LNCAP (cell line): ENCODE data around the gene GATAD1.
"Not testable (repeated sequence)": the region's sequence is repeated elsewhere in the genome, so short reads cannot be mapped to it uniquely, and the experiment has no call there.

Experiments used
- TF ChIP-seq, protein P1 (sequence below): fragments of 450-650 bp; IDR thresholded peaks from 2 replicates; pipeline ENCODE4 v1.5.1; 2017; ENCODE audit warnings: mild to moderate bottlenecking

The GATAD1 gene

DNA sequence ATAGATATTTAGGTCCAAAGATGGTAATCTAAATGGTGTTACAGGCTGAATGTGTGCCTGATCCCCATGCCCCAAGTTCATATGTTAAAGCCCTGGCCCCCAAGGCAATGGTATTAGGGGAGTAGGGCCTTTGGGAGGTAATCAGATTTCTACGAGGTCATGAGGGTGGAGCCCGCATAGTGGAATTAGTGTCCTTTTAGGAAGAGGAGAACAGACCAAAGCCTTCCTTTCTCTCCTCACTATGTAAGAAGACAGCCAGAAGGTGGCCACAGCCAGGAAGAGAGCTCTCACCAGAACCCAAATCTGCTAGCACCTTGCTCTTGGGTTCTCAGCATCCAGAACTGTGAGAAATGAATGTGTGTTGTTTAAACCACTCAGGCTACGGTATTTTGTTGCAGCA lies 15.3 kb downstream of the GATAD1 start:
- TF ChIP-seq, protein P1, sequence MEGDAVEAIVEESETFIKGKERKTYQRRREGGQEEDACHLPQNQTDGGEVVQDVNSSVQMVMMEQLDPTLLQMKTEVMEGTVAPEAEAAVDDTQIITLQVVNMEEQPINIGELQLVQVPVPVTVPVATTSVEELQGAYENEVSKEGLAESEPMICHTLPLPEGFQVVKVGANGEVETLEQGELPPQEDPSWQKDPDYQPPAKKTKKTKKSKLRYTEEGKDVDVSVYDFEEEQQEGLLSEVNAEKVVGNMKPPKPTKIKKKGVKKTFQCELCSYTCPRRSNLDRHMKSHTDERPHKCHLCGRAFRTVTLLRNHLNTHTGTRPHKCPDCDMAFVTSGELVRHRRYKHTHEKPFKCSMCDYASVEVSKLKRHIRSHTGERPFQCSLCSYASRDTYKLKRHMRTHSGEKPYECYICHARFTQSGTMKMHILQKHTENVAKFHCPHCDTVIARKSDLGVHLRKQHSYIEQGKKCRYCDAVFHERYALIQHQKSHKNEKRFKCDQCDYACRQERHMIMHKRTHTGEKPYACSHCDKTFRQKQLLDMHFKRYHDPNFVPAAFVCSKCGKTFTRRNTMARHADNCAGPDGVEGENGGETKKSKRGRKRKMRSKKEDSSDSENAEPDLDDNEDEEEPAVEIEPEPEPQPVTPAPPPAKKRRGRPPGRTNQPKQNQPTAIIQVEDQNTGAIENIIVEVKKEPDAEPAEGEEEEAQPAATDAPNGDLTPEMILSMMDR = no peak

DNA sequence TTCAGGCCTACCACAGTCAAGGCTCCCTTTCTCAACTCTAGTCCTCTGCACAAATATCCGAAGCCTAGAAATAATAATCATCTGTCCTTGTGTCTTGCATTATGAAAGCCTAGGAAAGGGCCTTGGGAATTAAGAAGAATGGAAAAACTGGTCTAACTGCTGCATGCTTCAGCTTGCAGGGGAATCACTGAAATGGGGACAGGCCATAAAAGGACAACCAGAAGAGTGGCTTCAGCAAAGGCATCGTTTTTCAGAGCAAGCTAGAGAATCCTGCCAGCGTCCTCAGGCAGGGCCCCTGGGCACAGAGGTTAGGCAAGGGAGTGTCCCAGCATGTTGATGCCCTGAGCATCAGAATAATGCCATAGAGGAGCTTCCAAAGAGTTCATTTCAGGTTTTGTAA lies 17.2 kb downstream of the GATAD1 start:
- TF ChIP-seq, protein P1 = no peak

DNA sequence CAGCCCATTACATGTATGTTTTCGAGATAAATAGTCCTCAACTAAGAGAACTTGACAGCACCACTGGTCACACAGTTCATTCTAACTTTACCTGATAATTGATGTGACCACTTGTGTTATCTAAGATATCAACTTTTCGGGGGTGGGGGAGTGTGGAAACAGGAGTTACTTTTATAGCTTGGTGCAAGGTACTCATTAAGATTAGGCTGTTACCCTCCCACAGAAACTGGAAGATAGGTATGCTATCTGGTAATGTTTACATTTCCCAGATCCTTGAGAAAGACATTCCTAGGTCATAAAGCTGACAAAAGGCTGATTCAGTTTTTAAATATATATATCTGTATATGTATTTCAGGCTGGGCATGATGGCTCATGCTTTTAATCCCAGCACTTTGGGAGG lies 19.4 kb downstream of the GATAD1 start:
- TF ChIP-seq, protein P1 = no peak

DNA sequence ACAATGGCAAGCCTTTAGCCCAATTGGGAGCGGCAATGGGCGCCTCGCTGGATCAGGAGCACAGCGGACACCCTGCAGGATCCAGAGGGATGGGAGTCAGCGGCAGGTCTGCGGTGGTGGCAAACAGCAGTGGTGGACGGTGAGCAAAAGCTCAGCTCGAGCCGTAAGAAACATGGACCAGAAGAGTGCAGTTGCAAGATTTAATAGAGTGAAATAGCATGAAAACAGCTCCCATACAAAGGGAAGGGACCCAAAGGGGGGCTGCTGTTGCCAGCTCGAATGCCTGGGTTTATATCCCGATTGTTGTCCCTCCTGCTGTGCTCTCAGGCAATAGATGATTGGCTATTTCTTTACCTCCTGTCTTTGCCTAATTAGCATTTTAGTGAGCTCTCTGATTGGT lies 30.4 kb downstream of the GATAD1 start, which contains the start of gene ERVW-1:
TSS of gene ERVW-1 (minus strand) at position 266 of the 400 bp plus-strand sequence. CDS start 7,565 bp downstream, outside the sequence.
- TF ChIP-seq, protein P1 = not testable (repeated sequence)

DNA sequence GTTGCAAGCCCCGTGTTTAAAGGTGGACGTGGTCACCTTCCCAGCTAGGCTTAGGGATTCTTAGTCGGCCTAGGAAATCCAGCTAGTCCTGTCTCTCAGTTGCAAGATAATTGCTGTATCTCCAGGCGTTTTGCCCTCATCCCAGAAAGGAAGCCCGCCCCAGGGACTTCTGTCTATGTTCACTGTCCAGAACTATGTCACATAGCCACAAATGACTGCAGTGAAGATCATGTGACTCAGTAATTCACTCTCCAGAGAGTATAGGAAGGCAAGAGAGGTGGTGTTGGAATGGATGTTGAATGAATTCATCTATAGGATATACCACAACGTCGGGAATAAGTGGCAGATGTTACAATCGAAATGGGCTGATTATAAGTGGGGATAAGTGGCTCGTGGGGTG lies 30.8 kb downstream of the GATAD1 start:
- TF ChIP-seq, protein P1 = no peak

DNA sequence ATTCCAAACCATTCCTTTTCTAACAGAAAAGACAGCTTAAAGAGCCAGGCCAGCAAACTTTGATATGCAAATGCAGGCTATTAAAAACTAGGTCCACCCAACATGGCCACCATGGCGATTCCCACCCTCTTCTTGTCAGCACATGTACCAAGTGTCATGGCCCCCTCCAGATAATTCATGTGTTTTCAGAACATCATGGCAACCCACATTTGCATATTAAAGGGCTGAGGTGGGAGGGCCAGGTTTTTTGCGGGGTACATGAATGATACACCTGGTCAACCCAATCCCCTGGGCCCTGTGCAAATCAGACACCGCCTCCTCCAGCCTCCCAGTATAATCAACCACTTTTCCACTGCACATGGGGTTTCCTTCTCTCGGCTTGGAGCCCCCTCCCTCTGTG lies 31.4 kb downstream of the GATAD1 start:
- TF ChIP-seq, protein P1 = no peak

DNA sequence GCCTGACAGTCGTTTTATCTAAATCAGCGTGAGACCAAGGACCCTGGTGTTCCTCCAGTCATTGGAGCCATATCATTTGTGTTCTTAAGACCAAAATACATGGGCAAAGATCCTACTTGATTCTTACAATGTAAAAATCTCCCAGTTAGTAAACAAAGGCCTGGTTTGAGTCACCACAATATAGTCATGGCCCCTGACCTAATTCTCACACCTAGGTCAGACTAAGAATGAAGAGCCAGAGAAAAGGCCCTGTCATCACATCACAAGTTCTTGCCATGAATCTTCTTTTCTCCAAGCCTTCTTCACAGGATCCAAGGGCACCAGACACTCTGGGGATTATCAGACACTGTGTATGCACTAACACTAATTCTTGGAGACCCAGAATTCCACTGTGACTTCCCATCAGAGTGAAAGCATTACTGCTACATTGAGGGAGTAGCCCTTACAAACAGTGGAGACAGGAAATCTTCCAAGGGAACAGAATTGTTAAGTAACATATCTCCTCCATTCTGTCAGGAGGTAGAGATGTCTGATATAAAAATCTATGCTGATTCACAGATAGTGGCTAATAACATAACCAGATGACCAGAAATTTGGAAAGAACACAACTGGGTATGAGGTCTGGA lies 38.1 kb downstream of the GATAD1 start:
- TF ChIP-seq, protein P1 = no peak

DNA sequence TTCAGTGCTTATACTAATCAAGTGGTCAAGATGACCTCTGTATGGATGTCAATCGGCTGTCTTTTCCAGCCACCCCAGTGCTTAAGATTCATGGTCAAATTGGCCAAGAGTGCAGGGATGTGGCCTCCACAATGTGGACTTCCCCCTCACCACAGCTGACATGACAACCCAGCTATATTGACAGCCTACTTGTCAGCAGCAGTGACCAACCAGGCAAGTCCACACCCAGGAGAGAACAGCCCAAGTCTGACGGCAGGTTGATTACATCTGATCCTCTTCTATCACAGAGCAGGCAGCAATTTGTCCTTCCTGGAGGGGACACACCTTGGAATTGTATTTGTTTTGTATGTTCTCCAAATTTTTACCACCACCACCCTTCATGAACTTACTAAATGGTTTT lies 38.7 kb downstream of the GATAD1 start:
- TF ChIP-seq, protein P1 = no peak
